Stimulated activated CD8-positive, alpha-beta memory T cell treated with anti-CD3 and anti-CD28 coated beads, Interleukin-4, amount 100 ng/mL, for 48 hours (primary cell): ENCODE data around the gene ARHGAP45.
"Not testable (repeated sequence)": the region's sequence is repeated elsewhere in the genome, so short reads cannot be mapped to it uniquely, and the experiment has no call there.

Experiments used
- DNase-seq: peaks from one replicate; pipeline ENCODE4 v3.0.0-alpha.2; 2020

Gene ARHGAP45, protein sequence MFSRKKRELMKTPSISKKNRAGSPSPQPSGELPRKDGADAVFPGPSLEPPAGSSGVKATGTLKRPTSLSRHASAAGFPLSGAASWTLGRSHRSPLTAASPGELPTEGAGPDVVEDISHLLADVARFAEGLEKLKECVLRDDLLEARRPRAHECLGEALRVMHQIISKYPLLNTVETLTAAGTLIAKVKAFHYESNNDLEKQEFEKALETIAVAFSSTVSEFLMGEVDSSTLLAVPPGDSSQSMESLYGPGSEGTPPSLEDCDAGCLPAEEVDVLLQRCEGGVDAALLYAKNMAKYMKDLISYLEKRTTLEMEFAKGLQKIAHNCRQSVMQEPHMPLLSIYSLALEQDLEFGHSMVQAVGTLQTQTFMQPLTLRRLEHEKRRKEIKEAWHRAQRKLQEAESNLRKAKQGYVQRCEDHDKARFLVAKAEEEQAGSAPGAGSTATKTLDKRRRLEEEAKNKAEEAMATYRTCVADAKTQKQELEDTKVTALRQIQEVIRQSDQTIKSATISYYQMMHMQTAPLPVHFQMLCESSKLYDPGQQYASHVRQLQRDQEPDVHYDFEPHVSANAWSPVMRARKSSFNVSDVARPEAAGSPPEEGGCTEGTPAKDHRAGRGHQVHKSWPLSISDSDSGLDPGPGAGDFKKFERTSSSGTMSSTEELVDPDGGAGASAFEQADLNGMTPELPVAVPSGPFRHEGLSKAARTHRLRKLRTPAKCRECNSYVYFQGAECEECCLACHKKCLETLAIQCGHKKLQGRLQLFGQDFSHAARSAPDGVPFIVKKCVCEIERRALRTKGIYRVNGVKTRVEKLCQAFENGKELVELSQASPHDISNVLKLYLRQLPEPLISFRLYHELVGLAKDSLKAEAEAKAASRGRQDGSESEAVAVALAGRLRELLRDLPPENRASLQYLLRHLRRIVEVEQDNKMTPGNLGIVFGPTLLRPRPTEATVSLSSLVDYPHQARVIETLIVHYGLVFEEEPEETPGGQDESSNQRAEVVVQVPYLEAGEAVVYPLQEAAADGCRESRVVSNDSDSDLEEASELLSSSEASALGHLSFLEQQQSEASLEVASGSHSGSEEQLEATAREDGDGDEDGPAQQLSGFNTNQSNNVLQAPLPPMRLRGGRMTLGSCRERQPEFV

DNA sequence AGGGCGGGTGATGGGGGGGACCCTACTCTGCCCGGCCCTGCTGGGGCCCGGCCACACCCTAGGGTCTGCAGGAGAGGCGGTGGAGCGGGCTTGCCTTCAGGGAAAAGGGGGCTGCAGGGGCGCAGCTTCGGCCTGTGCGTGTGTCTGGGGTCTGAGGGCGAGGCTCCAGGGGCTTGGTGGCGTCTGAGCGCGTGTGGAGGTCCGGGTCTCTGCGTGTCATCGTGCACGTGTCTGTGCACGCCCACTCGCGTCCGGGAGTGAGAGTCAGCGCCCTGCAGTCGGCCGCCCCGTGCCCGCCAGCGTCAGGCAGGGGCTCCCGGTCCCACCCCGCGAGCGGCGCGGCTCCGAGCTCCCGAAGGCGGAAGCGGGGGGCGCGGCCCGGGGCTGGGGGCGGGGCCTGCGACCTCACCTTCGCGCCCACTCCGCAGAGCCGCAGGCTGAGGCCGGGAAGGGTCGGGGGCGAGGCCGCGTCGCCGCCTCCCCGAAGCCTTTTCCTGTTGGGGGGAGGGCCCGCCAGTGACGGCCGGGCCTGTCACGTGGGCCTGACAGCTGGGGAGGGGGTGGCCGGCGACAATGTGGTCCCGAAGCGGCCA is at the start of gene ARHGAP45:
Gene ARHGAP45, plus strand, starts transcription at position 420 of the 593 bp plus-strand sequence. CDS start 239 bp downstream, outside the sequence.
- DNase-seq: peak; percentile 86

- no peak for DNase-seq
These were observed 49.1 kb upstream of the ARHGAP45 start for GRCh38 chr19:1017906-1018305.

DNA sequence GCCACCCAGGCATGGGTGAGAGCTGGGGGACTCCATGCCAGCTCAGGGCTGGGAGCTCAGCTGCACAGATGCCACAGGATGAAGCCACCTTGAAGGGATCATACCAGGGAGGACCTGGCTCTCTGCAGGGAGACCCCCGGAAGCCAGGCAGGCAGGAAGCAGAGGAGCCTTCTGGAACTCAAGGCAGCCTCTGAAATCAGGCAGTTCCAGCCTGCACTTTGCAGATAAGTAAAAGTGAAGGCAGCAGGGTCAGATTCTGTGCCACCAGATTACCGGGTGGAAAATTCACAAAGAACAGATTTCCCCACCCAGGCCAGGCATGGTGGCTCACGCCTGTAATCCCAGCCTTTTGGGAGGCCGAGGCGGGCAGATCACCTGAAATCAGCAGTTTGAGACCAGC is 48.6 kb upstream of the ARHGAP45 start:
- DNase-seq: no peak

GRCh38 chr19:1018932-1019615 is 47.9 kb upstream of the ARHGAP45 start:
- DNase-seq: no peak

GRCh38 chr19:1019616-1019961 is 47.4 kb upstream of the ARHGAP45 start:
- no peak for DNase-seq

- peak; percentile 51 for DNase-seq
These were observed 46.7 kb upstream of the ARHGAP45 start for GRCh38 chr19:1019980-1020867.

DNA sequence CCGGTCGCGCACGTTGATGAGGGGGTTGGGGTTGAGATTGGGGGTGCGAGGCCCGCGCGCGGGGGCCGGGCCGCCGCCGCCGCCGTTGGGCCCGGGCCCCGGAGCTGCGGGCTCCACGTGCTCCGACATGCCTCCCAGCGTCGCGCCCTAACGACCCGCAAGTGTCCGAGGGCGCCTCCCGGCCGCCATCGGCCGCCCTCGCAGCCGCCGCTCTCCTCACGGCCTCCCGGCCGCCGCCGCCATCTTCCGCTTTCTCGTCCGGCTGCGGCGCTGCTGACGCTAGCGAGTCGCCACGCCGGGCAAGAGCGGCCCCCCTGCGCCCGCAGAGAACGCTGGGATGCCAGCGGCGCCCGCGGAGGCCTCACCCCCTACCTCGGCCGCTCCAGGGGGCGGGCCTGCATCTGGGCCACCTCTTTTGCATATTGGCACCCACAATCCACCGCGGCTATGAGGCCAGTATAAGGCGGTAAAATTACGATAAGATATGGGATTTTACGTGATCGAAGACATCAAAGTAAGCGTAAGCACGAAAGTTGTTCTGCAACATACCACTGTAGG is 46.0 kb upstream of the ARHGAP45 start, which contains the start of gene TMEM259:
Gene TMEM259, minus strand, starts transcription at position 256 of the 558 bp plus-strand sequence. Its CDS starts 127 bp downstream, at position 129.
- peak; percentile 97 for DNase-seq

DNA sequence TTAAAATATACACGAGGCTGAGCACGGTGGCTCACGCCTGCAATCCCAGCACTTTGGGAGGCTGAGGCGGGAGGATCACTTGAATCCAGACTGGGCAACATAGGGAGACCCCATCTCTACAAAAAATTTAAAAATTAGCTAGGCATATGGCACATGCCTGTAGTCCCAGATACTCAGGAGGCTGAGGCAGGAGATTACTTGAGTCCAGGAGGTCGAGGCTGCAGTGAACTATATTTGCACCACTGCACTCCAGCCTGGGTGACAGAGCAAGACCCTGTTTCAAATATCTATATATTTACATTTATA is 43.1 kb upstream of the ARHGAP45 start:
- not testable (repeated sequence) for DNase-seq

DNA sequence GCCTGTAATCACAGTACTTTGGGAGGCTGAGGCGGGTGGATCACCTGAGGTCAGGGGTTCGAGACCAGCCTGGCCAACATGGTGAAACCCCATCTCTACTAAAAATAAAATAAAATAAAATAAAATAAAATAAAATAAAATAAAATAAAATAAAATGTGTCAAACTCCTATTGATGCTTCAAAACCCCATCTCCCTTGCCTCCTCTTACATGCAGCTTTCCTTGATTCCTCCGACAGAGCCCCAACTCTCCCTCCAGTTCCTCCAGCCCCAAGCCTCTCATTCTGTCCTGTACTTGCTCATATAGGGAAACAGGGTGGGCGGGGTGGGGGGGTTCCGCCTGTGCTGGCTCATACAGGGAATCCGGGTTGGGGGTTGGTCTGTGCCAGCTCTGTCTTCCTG is 41.9 kb upstream of the ARHGAP45 start:
- not testable (repeated sequence) for DNase-seq

GRCh38 chr19:1025960-1026782 is 40.8 kb upstream of the ARHGAP45 start, which contains the start of gene CNN2:
CNN2 (plus strand) TSS chr19:1026608; CDS start chr19:1026662, 54 bp downstream.
- DNase-seq: peak; percentile 82

DNA sequence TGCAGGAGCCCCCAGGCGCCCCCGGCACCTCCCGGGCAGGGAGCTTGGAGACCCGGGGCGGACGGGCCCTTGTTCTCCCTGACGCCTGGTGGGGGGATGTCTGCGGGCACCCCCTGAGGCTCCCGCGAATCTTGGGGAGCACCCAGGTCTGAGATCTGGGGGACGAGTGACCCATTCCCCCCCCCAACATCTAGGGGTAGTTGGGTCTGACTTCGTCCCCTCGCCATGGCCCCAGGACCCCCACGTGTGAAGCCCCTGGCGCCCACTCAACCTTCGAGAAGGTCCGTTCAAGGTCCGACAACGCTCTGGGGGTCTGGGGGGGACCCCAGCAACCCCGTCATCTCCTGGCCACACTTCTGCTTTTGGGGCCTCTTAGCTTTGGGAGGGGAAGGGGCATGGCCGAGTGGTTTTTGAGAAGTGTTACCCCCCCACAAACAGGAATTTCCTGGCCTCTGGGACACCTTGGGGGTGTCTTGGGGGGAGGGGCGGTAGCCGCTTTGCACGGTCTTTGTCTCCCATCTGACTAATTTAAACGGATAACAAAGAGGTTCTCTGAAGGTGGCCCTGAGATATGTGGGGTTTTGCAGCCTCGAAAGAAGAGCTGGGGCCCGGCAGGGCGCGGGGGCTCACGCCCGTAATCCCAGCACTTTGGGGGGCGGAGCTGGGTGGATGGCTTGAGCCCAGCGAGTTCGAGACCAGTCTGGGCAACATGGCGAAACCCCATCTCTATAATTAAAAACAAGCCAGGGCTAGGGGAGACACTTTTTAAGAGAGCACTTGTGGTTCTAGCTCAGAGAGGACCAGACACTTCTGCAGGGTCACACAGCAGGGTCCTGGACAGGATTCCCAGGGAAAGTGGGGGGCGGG is 40.0 kb upstream of the ARHGAP45 start:
- DNase-seq: peak; percentile 52

DNA sequence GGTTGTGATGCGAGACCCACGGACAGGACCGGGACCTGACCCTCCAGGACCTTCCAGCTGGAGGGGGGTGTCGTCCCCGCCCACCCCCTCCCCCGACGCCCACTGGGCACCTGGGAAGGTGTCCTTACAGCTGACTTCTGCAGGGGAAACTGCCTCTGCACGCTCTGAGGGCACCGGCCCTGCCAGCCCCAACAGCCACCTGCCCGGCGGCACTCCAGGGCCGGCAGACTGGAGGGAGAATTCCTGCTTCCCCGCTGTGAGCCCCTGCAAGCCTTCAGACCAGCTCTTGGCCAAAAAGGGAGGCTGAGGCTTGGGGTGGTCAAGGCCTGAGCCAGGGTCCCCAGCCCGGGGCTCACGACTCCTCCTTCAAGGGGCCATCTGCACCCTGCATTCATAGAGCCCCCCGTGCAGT is 39.3 kb upstream of the ARHGAP45 start:
- DNase-seq: no peak

- peak; percentile 64 for DNase-seq
These were observed 38.7 kb upstream of the ARHGAP45 start for GRCh38 chr19:1028062-1028926.

- no peak for DNase-seq
These were observed 34.6 kb upstream of the ARHGAP45 start for GRCh38 chr19:1032264-1032867.

GRCh38 chr19:1035998-1036621 is 30.9 kb upstream of the ARHGAP45 start:
- DNase-seq: no peak

DNA sequence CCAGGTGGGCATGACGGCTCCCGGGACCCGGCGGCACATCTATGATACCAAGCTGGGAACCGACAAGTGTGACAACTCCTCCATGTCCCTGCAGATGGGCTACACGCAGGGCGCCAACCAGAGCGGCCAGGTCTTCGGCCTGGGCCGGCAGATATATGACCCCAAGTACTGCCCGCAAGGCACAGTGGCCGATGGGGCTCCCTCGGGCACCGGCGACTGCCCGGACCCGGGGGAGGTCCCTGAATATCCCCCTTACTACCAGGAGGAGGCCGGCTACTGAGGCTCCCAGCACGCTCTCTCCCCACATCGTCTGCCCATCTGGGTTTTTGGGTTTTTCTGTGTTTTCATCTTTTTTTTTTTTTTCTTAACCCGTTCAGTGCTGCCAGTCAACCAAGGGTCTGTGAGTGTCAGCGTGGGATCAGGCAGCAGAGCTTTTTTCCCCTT is 29.3 kb upstream of the ARHGAP45 start:
- no peak for DNase-seq
